HL-60 (cell line): Measurements from ENCODE around the gene SEC24D.

Experiments
- DNase-seq, 2 experiments: peaks; one replicate each; pipeline ENCODE4 v3.0.0-alpha.2; 2010 to 2020; ENCODE audit warnings: low read depth in 1 of 2, low spot score in 1 of 2
- H3K27ac ChIP-seq: fragments of 250-450 bp; sonication (Bioruptor Pico); replicated peaks from 2 replicates; pipeline ENCODE4 v1.5.1; 2020; ENCODE audit warnings: mild to moderate bottlenecking, moderate library complexity
- H3K27me3 ChIP-seq: fragments of 250-450 bp; sonication (Bioruptor Pico); 2 replicates; pipeline ENCODE4 v1.5.1; 2021; ENCODE audit warnings: mild to moderate bottlenecking, moderate library complexity; ENCODE audit not compliant: insufficient read depth, poor library complexity, severe bottlenecking
- H3K4me3 ChIP-seq: replicated peaks from 2 replicates; pipeline ENCODE4 v1.5.1; 2011; ENCODE audit warnings: mild to moderate bottlenecking, control low read depth, low read length; ENCODE audit not compliant: insufficient read depth
- GABPA ChIP-seq: IDR thresholded peaks from 2 replicates; pipeline ENCODE4 v1.6.1; 2012; ENCODE audit warnings: low read depth
- POLR2AphosphoS5 ChIP-seq: IDR thresholded peaks from 2 replicates; pipeline ENCODE4 v1.6.1; 2012; ENCODE audit warnings: low read depth
- SPI1 ChIP-seq: IDR thresholded peaks from 2 replicates; pipeline ENCODE4 v1.6.1; 2012; ENCODE audit warnings: low read depth, mild to moderate bottlenecking, borderline replicate concordance
- TF ChIP-seq, protein P1 (sequence below): IDR thresholded peaks from 2 replicates; pipeline ENCODE4 v1.6.1; 2012; ENCODE audit warnings: low read depth; ENCODE audit not compliant: insufficient replicate concordance
- TF ChIP-seq, protein P2 (sequence below): IDR thresholded peaks from one replicate; pipeline ENCODE4 v1.5.1; 2011; ENCODE audit warnings: low read length, control low read depth, inconsistent platforms; ENCODE audit not compliant: insufficient read depth

The SEC24D gene

DNA sequence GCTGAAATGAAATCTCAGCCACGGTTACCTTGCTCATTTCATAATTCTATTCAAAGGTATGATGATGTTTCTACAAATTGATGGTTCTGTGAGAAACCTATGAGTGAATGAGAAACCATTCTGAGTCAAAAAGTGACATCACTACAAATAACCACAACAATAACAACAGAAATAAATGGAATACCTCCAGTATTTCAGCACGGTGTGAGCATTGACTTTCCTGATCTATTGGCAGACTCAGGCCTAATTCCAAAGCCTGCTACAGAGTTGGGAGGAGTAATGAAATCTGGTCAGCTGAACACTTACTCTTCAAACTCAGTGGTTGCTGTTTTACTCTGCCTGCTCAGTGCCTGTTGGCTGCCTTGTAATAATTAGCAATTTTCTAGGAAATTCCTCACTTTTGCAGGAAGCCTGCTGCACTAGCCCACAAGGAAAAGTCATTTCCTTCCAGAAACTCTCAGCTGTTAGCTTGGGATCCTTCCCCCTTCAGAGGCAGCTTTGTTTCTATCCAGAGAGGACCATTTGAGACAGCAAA lies 33.9 kb upstream of the SEC24D start:
- H3K27me3 ChIP-seq, result no peaks in the 10 kb centered on the region
- no peak overlapping the region for H3K4me3 ChIP-seq
- no peak overlapping the region for H3K27ac ChIP-seq
- no peak for DNase-seq
- no peak for TF ChIP-seq POLR2AphosphoS5
- TF ChIP-seq, protein P1, sequence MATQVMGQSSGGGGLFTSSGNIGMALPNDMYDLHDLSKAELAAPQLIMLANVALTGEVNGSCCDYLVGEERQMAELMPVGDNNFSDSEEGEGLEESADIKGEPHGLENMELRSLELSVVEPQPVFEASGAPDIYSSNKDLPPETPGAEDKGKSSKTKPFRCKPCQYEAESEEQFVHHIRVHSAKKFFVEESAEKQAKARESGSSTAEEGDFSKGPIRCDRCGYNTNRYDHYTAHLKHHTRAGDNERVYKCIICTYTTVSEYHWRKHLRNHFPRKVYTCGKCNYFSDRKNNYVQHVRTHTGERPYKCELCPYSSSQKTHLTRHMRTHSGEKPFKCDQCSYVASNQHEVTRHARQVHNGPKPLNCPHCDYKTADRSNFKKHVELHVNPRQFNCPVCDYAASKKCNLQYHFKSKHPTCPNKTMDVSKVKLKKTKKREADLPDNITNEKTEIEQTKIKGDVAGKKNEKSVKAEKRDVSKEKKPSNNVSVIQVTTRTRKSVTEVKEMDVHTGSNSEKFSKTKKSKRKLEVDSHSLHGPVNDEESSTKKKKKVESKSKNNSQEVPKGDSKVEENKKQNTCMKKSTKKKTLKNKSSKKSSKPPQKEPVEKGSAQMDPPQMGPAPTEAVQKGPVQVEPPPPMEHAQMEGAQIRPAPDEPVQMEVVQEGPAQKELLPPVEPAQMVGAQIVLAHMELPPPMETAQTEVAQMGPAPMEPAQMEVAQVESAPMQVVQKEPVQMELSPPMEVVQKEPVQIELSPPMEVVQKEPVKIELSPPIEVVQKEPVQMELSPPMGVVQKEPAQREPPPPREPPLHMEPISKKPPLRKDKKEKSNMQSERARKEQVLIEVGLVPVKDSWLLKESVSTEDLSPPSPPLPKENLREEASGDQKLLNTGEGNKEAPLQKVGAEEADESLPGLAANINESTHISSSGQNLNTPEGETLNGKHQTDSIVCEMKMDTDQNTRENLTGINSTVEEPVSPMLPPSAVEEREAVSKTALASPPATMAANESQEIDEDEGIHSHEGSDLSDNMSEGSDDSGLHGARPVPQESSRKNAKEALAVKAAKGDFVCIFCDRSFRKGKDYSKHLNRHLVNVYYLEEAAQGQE, result no peak
- no peak for TF ChIP-seq GABPA
- TF ChIP-seq SPI1, result no peak
- TF ChIP-seq, protein P2, sequence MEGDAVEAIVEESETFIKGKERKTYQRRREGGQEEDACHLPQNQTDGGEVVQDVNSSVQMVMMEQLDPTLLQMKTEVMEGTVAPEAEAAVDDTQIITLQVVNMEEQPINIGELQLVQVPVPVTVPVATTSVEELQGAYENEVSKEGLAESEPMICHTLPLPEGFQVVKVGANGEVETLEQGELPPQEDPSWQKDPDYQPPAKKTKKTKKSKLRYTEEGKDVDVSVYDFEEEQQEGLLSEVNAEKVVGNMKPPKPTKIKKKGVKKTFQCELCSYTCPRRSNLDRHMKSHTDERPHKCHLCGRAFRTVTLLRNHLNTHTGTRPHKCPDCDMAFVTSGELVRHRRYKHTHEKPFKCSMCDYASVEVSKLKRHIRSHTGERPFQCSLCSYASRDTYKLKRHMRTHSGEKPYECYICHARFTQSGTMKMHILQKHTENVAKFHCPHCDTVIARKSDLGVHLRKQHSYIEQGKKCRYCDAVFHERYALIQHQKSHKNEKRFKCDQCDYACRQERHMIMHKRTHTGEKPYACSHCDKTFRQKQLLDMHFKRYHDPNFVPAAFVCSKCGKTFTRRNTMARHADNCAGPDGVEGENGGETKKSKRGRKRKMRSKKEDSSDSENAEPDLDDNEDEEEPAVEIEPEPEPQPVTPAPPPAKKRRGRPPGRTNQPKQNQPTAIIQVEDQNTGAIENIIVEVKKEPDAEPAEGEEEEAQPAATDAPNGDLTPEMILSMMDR, result no peak

DNA sequence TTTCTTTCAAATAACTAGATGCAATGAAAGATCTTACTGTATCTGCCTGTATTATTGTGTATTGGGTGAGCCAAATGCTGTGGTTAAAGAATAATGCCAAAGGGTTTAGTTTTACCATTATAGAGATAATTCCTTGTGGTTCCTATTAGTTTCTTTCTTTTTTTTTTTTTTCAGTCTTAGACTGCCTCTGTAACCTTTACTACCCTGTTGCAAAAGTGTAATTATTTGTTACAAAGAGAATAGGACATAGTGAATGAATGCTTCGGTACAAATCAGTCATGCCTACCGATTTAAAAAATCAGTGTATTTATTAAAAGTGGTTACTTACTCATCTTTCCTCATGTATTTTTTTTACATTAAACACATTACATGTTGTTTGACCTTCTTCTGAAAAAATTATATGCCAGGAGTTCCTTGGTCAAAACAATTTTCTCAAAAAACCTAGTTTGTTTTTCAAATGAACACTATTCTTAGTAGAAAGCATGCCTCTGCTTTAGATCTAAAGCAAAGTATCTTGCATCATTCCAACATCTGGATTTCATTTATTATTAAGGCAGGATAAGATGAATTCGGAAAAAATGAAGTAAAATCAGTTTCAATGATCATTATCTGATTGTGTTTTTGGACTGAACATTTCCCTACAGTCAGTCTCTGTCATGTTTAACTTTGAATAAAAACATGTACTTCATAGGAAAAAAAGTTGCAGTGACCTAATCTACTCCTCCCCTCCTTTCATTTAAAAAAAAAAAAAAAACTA lies 31.6 kb upstream of the SEC24D start:
- Histone ChIP-seq H3K27me3 (no peaks in the 10 kb centered on the region), H3K27ac (no peak overlapping the region), H3K4me3 (no peak overlapping the region)
- DNase-seq, result no peak
- TF ChIP-seq GABPA, result no peak
- no peak for TF ChIP-seq POLR2AphosphoS5
- TF ChIP-seq, protein P1, result no peak

DNA sequence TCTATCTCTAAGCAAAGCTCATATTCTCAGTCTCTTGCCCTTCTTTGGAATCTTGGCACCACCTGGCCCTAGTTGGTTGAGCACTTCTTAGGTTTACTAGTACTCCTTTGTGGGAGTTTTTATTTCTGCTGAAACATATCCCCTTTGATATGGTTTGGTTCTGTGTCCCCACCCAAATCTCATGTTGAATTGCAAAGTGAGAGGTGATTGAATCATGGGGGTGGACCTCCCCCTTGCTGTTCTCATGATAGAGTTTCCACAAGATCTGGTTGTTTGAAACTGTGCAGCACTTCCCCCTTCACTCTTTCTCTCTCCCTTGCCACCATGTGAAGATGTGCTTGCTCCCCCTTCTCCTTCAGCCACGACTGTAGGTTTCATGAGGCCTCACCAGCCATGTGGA lies 30.5 kb upstream of the SEC24D start:
- TF ChIP-seq, protein P2, result no peak
- no peak for TF ChIP-seq POLR2AphosphoS5
- TF ChIP-seq, protein P1, result no peak
- TF ChIP-seq SPI1, result peak; percentile 43; the same call in 1 of the 2 replicates
- no peak overlapping the region for H3K27ac ChIP-seq
- peak in 1 of 2 experiments; percentile 13 for DNase-seq

More for the DNA sequence above, 30.5 kb upstream of the SEC24D start:
- no peak overlapping the region for H3K4me3 ChIP-seq
- H3K27me3 ChIP-seq, result no peaks in the 10 kb centered on the region
